Cortex of kidney (tissue), 1 donor: ENCODE measurements around the gene GAK.

Experiments used
- DNase-seq: peaks from one replicate; lab custom pipeline; 2025; lab: John Stamatoyannopoulos, UW

The GAK gene

DNA sequence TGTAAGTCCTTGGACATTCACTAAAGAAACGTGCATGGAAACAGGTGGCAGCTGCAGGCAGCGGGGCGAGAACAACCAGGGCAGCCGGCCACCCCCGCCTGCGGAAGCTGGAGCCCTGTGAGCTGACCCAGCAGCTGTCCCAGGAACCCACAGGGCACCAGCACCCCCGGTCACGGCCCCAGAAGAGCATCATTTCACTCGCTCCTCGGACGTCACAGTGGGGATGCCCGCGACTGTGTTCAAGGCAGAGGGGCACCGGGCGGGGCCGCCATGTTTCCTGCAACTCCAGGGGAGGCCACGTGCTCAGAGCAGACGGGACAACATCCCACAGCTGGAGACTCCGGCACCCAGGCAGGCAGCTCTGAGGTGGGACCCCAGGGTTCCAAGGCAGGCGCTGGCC, 61.2 kb downstream of the GAK start:
- DNase-seq: no peak

DNA sequence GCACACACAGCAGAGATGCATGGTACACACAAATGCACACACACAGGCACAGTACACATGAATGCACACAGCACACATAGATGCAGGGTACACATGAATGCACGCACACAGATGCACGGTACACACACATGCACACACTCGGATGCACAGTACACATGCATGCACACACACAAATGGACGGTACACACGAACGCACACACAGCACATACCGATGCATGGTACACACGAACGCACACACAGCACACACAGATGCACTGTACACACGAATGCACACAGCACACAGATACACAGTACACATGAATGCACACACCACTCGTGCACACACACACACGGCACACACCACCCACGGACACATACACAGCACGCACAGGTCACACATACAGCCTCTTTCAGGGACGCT, 62.3 kb downstream of the GAK start:
- DNase-seq: no peak

DNA sequence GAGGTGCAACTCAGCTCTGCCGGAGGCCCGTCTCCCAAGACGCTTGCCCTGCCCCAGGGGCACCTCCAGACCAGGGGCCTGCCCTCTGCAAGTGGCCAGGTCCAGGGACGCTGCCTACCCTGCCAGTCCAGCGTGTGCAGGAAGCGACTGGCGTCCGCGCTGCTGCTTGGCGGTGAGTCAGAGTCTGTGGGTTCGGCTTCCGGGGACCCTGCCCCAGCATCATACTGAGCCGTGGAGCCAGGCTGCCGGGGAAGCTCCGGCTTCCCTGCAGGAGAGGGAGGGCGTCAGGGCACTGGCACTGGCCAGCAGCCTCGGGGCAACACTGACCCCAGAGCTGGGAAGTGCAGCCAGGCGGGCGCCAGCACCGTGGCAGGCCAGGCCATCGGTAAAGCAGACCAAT, 63.7 kb downstream of the GAK start:
- DNase-seq: no peak

DNA sequence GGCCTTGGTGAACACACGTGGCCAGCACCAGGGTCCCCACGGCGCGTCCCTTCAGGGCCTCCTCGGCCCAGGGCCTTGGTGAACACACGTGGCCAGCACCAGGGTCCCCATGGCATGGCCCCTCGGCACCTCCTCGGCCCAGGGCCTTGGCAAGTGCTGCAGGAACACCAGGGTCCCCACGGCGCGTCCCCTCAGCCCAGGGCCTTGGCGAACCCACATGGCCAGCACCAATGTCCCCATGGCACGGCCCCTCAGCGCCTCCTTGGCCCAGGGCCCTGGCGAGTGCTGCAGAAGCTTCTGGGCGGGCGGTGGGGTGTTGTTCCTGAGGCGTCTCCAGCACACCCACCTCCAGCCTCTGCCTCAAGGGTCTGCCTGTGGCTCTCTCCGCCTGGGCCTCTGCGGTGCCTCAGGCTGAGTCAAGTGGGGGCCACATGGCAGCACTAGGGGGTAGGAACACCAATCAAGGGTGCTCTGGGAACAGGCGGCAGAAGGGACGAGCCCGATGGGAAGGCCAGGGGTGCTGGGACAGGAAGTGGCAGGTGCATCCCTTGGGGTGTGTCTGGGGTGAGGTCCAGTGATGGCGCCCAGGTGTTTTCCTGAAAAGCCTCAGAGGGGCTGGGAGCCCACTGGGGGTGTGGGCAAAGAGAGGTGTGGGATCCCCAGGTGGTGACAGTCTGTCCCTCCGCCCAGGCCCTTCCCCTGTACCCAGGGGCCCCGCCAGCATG, 64.4 kb downstream of the GAK start:
- no peak for DNase-seq

DNA sequence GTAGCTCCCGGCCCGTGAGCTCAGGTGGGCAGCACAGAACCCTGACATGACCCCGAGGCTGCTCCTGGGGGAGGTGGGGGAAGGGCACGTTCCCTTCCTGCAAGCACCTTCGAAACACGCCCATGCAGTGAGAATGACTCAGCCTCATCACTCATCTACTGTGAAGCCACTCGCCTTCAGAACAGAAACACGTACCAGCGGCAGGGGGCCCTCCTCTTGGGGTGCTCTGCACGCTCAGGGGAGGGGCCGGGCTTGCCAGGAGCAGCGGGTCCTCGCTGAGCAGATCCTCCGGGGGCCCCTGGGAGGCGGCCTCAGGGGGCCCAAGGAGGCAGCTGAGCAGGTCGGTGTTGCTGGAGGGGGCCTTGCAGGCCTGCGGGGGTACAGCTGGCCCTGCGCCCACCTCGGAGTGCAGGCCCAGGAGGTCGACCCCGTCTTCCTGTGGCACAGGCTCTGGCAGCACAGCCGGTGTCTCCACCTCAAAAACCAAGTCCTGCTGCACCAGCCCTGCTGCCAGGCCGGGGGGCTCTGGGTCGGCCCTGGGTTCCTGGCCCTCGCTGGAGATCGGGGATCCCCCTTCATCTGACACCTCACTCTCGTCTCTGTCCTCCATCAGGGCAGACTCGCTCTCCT, 65.2 kb downstream of the GAK start:
- DNase-seq: no peak

DNA sequence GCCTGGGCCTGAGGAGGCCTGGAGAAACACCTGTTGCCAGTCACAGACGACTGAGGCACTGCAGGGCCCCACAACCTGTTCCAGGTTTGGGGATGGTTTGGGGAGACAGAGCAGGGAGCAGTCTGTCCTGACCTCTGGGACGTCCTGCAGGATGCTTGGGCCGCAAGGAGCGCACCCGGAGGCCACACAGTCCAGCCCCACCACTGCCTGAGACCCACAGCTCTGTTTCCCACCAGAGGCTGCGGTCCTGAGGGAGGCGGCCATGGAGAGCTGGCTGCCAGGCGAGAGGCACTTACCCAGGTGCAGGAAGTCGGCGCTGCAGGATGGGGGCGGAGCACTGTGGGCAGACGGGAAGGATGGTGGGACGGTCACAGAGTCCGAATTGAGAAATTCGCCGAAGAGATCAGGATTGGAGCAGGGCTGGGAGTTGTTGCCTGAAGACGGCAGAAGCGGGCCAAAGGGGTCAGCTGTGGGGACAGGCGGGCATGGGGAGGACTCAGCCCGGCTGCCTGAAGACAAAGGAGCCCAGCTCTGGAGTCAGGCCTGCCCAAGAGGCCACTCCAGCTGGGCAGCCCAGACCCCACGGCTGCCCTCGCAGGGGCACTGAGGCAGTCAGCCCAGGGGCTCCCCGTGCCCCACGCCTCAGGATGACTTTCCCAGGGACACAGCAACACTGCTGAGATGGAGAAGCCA, 65.9 kb downstream of the GAK start:
- no peak for DNase-seq

DNA sequence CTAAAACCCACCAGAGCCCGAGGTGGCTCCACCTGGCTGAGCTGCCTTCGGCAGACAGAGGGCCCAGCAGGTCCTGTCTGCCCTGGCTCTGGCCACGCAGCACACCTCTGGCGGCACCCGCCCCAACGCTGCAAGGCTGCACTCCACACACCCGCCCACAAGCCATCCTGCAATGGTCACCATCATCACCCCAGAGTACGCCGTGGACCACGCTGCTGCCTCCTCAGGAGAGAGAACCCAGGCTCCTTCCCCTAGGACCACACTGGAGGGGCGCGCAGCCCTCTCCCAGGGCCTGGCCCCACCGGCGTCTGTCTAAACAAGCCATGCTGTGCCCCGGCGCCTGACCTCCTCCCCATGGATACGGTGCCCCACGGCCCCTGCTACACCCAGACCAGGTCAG, 66.5 kb downstream of the GAK start:
- no peak for DNase-seq

DNA sequence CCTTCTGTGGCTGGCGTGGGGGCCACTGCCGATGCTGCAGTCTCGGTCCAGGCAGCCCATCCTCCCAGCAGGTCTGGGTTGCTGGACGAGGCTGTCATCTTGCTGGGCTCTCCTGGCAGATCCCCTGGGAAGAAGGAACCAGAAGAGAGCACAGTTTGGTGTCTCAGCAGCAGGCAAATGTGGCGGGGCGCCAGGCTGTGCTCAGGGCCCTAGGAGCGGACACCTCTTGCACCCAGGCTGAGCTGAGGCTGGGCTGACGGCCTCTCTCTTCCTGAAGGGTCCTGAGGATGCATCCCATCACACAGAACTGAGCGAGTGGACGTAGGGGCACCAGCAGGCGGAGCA, 67.0 kb downstream of the GAK start:
- DNase-seq: no peak

DNA sequence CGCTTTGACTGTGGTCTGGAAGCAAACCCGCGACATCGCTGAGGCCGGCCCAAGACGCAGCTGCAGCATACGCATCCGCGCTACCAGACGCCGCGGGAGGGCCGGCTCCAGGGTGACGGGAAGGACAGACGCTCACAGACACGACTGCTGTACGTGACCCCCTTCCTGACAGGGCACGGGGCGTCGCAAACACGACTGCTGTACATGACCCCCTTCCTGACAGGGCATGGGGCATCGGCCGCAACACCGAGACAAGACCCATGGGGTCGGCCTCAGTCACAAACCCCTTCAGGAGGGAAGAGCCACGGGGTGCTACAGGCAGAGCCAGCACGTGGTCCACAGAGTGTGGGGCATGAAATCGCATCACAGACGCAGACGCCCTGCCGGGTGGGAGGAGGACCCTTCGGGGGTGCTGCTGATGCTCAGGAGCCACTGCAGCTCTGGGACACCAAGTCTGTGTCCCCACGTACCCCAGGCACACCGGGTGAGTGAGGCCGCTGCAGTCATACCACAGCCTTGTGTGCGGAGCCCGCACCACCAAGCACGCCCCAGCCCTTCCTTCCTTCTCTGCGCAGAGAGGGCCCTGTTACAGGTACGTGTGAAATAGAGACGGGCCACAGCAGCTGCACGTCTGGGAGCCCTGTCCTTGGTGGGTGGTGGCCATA, 67.5 kb downstream of the GAK start:
- no peak for DNase-seq

DNA sequence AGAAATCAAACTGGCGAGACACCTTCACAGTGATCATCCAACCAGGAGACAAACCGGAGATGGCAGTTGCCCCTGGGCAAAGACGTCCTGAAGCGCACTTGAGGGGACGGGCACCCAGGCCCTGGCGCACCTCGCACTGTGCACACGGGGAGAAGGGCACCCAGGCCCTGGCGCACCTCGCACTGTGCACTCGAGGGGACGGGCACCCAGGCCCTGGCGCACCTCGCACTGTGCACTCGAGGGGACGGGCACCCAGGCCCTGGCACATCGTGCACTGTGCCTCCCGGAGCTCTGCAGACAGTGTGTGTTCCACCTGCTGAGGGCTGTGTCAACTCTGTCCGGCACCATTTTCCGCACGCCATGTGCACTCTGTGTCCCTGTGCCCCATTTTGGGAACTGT, 71.6 kb downstream of the GAK start:
- no peak for DNase-seq

DNA sequence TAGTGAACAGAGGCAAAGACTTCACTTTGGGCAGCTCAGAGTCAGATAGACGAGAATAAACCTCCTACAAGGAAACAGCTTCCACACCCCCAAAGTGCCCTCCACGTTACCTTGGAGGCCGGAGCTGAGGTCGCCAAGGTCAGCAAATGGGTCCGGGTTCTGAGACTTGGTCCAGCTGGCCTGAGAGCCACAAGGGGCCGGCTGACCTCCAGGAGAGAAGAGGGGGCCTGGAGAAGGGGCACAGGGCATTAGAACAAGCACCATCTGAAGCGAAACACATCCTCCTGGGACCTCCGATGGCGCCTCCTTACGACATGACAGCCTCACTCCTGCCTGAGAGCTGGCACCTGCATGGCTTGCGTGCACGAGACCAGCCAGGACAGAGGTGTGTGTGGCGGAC, 72.6 kb downstream of the GAK start:
- DNase-seq: no peak

DNA sequence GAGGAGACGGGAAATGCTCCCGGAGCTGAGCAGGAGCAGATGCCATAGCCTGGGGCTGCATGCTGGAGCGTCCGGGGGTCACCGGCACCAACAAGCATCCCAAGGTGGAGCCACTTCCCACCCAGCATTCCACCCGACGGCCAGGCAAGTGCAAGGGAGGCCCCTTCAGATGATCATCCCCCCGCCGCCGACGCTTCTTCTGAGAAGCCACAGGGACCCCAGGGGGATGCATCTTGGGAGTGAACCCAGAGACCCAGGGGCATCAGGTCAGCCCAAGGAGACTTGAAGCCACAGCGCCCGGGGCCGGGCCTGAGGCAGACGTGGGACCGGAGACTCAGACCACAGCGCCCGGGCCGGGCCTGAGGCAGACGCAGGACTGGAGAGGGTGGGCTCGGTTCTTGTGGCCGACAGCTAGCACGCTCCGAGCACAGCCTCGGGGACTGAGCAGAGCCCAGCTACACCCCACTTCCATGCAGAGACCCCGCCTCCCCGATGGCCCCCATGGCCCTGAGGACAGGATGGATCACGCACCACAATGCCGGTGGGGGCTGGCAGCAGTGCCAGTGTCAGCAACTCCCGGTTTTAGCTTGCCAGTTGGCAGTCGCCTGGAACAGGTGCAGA, 73.2 kb downstream of the GAK start:
- no peak for DNase-seq

DNA sequence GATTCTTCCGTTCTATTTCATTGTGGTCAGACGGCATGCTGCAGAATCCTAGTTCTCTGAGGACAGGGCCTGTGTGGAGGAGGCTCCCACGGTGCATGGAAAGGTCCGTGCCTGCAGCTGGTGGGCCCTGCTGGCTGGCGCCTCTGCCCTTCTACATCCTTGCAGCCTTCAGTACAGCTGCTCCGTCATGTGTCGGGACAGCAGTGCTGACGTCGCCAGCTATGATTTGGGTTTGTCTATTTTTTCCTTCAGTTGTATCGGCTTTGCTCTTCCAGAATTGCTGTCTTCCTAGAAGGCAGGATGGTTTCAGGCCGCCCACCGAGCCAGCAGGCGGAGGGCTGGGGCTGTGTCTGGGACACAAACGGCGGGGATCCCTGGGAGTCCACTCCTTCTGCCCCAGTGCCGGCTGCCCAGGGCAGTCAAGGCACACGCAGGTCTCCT, 74.1 kb downstream of the GAK start:
- no peak for DNase-seq

DNA sequence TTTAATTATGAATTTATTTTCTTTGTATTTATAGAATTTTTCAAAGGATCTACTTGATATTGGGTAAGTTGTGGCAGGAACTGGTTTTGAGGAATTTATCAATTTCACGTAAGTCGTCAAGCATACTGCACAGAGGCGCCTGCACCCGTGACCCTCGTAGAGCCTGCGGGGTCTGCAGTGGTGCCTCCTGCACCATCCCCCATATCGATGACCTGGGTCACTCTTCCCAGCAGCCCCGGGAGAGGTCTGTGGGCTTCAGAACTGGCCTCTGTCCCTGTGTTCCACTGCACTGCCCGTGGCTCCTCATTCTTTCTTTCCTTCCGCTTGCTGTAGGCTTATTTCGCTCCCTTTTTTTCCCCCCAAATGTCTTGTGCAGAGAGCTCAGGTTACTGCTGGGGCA, 74.7 kb downstream of the GAK start:
- DNase-seq: no peak

DNA sequence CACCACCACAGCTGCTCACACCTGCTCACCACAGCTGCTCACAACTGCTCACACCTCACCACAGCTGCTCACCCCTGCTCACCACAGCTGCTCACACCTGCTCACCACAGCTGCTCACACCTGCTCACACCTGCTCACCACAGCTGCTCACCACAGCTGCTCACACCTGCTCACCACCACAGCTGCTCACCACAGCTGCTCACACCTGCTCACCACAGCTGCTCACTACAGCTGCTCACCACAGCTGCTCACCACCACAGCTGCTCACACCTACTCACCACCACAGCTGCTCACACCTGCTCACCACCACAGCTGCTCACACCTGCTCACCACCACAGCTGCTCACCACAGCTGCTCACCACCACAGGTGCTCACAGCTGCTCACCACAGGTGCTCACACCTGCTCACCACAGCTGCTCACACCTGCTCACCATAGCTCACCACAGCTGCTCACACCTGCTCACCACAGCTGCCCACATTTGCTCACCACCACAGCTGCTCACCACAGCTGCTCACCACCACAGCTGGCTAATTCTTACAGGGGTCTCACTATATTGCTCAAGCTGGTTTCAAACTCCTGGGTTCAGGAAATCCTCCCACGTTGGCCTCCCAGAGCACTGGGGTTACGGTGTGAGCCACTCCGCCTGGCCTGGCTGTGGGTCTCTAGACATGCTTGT, 75.8 kb downstream of the GAK start:
- no peak for DNase-seq

DNA sequence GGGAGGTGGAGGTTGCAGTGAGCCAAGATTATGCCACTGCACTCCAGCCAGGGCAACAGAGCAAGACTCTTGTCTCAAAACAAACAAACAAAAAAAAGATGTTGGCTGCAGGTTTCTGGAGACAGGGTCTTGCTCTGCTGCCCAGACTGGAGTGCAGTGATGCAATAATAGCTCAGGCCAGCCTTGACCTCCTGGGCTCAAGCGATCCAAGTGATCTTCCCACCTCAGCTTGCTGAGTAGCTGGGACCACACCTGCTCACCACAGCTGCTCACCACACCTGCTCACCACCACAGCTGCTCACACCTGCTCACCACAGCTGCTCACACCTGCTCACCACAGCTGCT, 76.3 kb downstream of the GAK start:
- DNase-seq: no peak

DNA sequence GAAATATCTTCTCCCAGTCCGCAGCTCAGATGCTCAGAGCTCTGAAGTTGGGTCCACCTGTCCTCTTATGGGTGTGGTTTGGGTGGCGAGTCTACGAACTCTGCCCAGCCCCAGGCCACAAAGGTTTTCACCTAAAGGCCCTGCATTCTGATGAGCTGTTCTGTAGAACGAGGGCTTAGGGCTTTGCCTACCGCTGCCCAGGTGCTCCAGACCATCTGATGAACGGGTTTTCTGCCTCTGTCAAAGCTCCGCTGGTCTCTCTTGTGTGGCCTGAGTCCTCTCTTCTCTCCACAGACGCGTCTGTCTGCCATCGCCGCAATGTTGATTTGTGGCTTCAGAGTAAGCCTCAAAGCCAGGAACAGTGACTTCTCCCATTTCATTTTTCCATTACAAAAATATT, 77.8 kb downstream of the GAK start:
- no peak for DNase-seq

DNA sequence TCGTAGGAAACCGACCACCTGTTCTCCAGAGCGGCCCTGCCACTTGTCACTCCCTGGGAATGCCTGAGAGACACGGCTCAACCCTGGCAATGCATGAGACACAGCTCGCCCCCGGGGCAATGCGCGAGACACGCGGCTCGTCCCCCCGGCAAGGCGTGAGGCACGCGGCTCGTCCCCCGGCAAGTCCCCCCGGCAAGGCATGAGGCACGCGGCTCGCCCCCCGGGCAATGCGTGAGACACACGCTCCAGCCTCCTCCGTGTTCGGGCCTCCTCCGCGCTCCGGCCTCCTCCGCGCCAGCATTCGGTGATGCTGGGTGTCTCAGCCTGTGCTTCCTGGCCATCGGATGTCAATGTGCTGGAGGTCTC, 78.7 kb downstream of the GAK start:
- no peak for DNase-seq

DNA sequence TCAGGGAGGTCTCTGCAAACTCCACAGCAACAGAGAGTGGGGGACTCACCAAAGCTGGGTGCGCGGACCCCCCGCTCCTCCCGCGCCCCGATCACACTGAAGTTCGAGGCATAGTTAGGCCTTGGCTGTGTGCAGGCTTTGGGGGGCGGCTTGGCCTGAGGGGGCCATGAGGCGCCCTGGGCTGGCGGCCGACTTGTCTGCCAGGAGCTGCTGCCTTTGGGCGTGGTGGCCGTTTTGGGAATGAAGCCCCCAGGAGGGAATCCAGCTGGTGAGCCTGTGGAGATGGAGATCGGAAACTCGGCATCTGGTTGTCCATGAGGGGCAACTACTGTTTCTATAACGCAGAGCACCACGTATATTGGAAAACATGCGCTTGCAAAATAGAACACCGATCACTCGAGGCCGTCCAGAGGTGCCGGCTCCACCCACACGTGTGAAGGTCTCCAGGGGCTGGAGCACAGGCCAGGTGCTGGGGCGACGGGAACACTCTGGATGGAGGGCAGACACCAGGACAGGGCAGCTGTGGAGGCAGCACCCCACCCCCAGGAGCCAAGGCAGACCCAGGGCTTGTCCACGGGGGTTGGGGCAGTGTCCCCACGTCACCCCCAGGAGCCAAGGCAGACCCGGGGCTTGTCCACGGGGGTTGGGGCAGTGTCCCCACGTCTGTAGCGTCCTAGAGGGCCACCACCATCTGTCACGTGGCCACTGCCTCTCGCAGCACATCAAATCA, 80.2 kb downstream of the GAK start:
- no peak for DNase-seq

DNA sequence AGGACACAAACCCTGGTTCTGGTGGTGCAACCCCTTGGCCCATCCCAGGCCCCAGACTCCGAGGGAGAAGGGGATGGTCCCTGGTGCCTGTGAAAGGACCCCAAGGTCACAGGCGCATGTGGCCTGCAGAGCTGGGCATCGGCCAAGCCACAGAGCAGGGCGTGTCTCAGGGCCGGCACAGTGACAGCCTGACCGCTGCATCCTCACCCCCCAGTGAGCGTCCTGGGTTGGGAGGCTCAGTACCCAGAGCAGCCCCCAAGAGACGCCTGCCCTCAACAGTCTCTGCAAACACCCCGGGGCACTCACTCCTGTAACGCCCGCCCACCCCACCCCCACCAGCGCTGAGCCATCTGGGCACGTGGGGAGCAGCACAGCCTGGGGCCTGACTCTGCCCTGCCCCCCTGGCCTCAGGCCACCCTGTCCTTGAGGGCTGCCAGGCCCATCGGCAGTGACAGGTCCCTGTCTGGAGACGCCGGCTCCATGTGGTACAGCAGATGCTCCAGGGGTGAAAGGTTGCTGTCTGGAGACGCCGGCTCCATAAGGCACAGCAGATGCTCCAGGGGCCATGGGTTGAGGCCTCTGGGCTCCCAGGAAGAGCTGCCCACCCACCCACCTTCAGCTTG, 81.7 kb downstream of the GAK start:
- DNase-seq: no peak
